Body of pancreas (tissue), 4 donors: ENCODE data around the gene PRMT6. TPM values are rescaled to one million over a fixed set of nuclear protein-coding genes. Genes with fewer than 3 reads are reported as not detected.
"Not testable (repeated sequence)": the region's sequence is repeated elsewhere in the genome, so short reads cannot be mapped to it uniquely, and the experiment has no call there.

Experiments
- ATAC-seq: fragments of 150-250 bp; one replicate; pipeline ENCODE4 v1.9.1; 2016
- DNase-seq, 4 donors: peaks; one replicate each; pipeline ENCODE4 v3.0.0-alpha.2; 2019
- H3K27ac ChIP-seq, 4 donors: fragments of 200-600 bp; sonication (generic); 1 replicate in 3 of 4; 2 replicates in 1 of 4; pipeline versions ENCODE4 v1.5.1 to v1.6.1; 2016 to 2019; ENCODE audit warnings: mild to moderate bottlenecking in 1 of 4, mixed read lengths in 1 of 4, moderate library complexity in 1 of 4
- H3K27me3 ChIP-seq, 2 donors: fragments of 200-600 bp; sonication (generic); one replicate each; pipeline ENCODE4 v1.6.0; 2016; ENCODE audit warnings: mild to moderate bottlenecking in 1 of 2
- H3K36me3 ChIP-seq, 2 donors: fragments of 200-600 bp; sonication (generic); replicated peaks in 1 of 2; 2 replicates each; pipeline ENCODE4 v1.5.1; 2016; ENCODE audit warnings: low read depth in 2 of 2; ENCODE audit not compliant: insufficient read depth in 1 of 2
- H3K4me1 ChIP-seq: fragments of 200-600 bp; sonication (generic); one replicate; pipeline ENCODE4 v1.6.0; 2016
- H3K4me3 ChIP-seq, 2 donors: fragments of 200-600 bp; sonication (generic); 1 replicate in 1 of 2; 2 replicates in 1 of 2; pipeline ENCODE4 v1.5.1; 2016 to 2019
- H3K9me3 ChIP-seq, 3 donors: fragments of 200-600 bp; sonication (generic); 1 replicate in 2 of 3; 2 replicates in 1 of 3; pipeline ENCODE4 v1.5.1; 2016
- CTCF ChIP-seq, 7 experiments: fragments of 450-650 bp in 4 of 7; fragments of 200-600 bp in 3 of 7; sonication (generic) in 3 of 7; IDR thresholded peaks; one replicate each; pipeline ENCODE4 v1.5.1; 2016 to 2019; ENCODE audit warnings: antibody characterized with exemption in 7 of 7
- POLR2A ChIP-seq, 3 donors: fragments of 450-650 bp; IDR thresholded peaks; one replicate each; pipeline ENCODE4 v1.6.1; 2016; ENCODE audit warnings: antibody characterized with exemption in 3 of 3, mild to moderate bottlenecking in 2 of 3
- WGBS, 2 donors: methylation state at CpG; one replicate each; pipeline ENCODE4 v1.1.5; 2017; 5-methylcytosine and 5-hydroxymethylcytosine counted together
- intact Hi-C: fragments of 100-400 bp; cut with DNase I; formaldehyde crosslinking; loops from one replicate; pipeline ENCODE4 v1.15.1; 2023
- total RNA-seq, 2 donors: library from RNA; depleted of rRNA; stranded (reverse); fragments of >200 nt; gene quantifications; one replicate each; pipeline ENCODE4 v1.1.0, GENCODE V29; 2016

Gene PRMT6
- total RNA-seq, 2 donors from 2014 or later = 8.9 to 9.9 TPM

- WGBS, 2 donors = 51 to 77% methylated on average over 5 of the region's 5 CpGs
- Histone ChIP-seq H3K9me3 (no peaks in the 10 kb centered on the region), H3K27ac (no peak overlapping the region), H3K4me3 (no peak overlapping the region), H3K27me3 (no peaks in the 10 kb centered on the region), H3K36me3 (no peaks in the 10 kb centered on the region), H3K4me1 (no peaks in the 10 kb centered on the region)
- intact Hi-C loops = no loop called here
- TF ChIP-seq CTCF (IDR thresholded peaks at IDR 0.05) (no peak), POLR2A (IDR thresholded peaks at IDR 0.05) (no peak)
- ATAC-seq = no peak
- DNase-seq = no peak
These were observed 38.0 kb upstream of the PRMT6 start for GRCh38 chr1:107018445-107018844.

GRCh38 chr1:107019166-107019565 is 37.3 kb upstream of the PRMT6 start:
- no peaks in the 10 kb centered on the region for H3K36me3 ChIP-seq
- H3K27ac ChIP-seq = no peak overlapping the region
- no peak for DNase-seq
- H3K27me3 ChIP-seq = no peaks in the 10 kb centered on the region
- TF ChIP-seq CTCF (IDR thresholded peaks at IDR 0.05) (no peak), POLR2A (IDR thresholded peaks at IDR 0.05) (no peak)
- H3K4me3 ChIP-seq = no peak overlapping the region
- no peaks in the 10 kb centered on the region for H3K9me3 ChIP-seq
- 71 to 81% methylated on average over 3 of the region's 3 CpGs for WGBS, 2 donors
- H3K4me1 ChIP-seq = no peaks in the 10 kb centered on the region
- intact Hi-C loops = no loop called here
- no peak for ATAC-seq

GRCh38 chr1:107038874-107039273 is 17.6 kb upstream of the PRMT6 start:
- H3K27ac ChIP-seq, H3K36me3 ChIP-seq, H3K27me3 ChIP-seq, ATAC-seq, DNase-seq, H3K9me3 ChIP-seq, H3K4me3 ChIP-seq, H3K4me1 ChIP-seq, intact Hi-C loops: not testable (repeated sequence)
- 73 to 76% methylated on average over 3 of the region's 3 CpGs for WGBS, 2 donors

GRCh38 chr1:107044310-107045220 is 11.9 kb upstream of the PRMT6 start:
- ATAC-seq, H3K4me1 ChIP-seq, H3K27ac ChIP-seq, H3K27me3 ChIP-seq, intact Hi-C loops, H3K9me3 ChIP-seq, DNase-seq, H3K36me3 ChIP-seq, H3K4me3 ChIP-seq: not testable (repeated sequence)
- 96% methylated on average over 13 to 27 of the region's 44 CpGs for WGBS, 2 donors

- Histone ChIP-seq H3K27ac (no peak overlapping the region), H3K27me3 (no peaks in the 10 kb centered on the region), H3K36me3 (no peaks in the 10 kb centered on the region), H3K4me3 (no peak overlapping the region), H3K4me1 (no peaks in the 10 kb centered on the region), H3K9me3 (no peaks in the 10 kb centered on the region)
- intact Hi-C loops = no loop called here
- WGBS, 2 donors = 63 to 77% methylated on average over 1 of the region's 1 CpG
- TF ChIP-seq POLR2A (IDR thresholded peaks at IDR 0.05) (no peak), CTCF (IDR thresholded peaks at IDR 0.05) (no peak)
- ATAC-seq = no peak
- no peak for DNase-seq
These were observed 8.9 kb upstream of the PRMT6 start for GRCh38 chr1:107047602-107048001.

- TF ChIP-seq POLR2A (IDR thresholded peaks at IDR 0.05) (no peak), CTCF (IDR thresholded peaks at IDR 0.05) (no peak)
- ATAC-seq (no peak), DNase-seq (no peak)
- Histone ChIP-seq H3K27ac (no peak overlapping the region), H3K36me3 (no peaks in the 10 kb centered on the region), H3K9me3 (no peaks in the 10 kb centered on the region), H3K4me3 (no peak overlapping the region), H3K4me1 (no peaks in the 10 kb centered on the region), H3K27me3 (no peaks in the 10 kb centered on the region)
- intact Hi-C loops = no loop called here
These were observed 8.2 kb upstream of the PRMT6 start for GRCh38 chr1:107048241-107048640.
